Measurements from ENCODE around the gene RAMP3.

Gene RAMP3

GRCh38 chr7:45181286-45181960 lies 23.8 kb downstream of the RAMP3 start:
- no peak for DNase-seq

- no peak for DNase-seq
Observed at GRCh38 chr7:45181991-45182855, 24.6 kb downstream of the RAMP3 start.

DNA sequence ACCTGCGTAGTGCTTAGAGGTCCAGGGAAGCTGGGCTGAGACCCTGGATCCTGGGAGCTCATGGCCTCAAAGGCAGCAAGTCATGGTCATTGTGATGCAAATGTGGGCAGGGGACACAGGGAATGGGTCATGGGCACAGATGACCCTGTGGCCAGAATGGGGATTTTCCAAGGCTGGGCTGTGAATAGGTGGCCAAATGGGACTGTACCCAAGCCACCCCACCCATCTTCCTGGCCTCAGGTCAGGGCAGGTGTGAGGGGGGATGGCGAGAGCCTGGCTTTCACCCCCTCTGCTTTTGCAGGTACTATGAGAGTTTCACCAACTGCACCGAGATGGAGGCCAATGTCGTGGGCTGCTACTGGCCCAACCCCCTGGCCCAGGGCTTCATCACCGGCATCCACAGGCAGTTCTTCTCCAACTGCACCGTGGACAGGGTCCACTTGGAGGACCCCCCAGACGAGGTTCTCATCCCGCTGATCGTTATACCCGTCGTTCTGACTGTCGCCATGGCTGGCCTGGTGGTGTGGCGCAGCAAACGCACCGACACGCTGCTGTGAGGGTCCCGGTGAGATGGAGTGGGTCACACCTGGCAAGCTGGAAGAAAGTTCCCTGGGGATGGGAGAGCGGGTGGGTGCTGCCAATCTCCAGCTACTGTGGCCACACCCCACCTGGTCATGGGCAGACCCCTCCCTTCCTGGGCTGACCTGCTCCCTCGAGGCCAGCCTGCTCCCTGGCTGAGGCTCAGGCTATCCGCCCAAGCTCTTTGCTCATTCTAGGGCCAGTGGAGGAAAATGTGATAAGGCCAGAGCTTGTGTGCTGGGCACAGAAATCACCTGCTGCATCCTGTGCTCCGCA lies 25.5 kb downstream of the RAMP3 start:
- DNase-seq = no peak

DNA sequence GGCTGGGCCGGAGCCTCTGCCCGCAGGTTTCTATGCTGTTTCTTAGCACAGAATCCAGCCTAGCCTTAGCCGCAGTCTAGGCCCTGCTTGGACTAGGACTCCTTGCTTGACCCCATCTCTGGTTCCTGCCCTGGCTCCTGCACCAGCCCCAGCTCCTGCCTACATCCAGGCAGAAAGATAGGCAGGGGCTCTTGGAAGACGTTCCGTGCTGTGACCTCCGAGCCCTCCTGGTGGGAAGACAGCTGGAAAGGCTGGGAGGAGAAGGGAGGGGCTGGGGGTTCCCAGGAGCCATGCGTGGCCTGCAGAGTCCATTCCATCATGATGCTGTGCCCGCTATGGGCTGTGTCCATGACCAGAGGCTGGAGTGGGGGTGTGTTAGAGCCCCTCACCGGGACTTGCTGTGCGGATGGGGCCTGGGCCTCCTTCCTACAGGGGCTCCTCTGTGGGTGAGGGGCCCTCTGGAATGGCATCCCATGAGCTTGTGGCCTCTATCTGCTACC lies 26.2 kb downstream of the RAMP3 start:
- no peak for DNase-seq

- no peak for DNase-seq
Observed at GRCh38 chr7:45184326-45185027, 26.9 kb downstream of the RAMP3 start.

- DNase-seq = no peak
Observed at GRCh38 chr7:45185028-45185863, 27.7 kb downstream of the RAMP3 start.

DNA sequence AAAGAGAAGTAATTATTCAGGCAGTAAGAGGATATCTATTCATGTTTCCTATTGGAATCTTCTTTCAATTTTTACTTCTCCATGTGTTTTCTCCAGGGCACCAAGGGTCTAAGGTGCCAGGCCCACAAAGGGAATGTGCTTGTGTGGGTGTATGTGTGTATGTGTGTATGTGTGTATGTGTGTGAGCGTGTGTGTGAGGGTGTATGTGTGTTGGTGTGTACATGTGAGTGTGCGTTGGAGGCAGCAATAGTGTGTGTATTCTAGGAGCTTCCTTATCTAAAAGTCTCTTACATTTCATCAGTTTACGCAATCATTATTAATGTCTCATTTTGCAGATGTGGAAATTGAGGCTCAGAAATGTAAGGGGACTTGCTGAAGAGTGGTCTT lies 28.3 kb downstream of the RAMP3 start:
- no peak for DNase-seq

- no peak for DNase-seq
Observed at GRCh38 chr7:45186261-45186813, 28.7 kb downstream of the RAMP3 start.

DNA sequence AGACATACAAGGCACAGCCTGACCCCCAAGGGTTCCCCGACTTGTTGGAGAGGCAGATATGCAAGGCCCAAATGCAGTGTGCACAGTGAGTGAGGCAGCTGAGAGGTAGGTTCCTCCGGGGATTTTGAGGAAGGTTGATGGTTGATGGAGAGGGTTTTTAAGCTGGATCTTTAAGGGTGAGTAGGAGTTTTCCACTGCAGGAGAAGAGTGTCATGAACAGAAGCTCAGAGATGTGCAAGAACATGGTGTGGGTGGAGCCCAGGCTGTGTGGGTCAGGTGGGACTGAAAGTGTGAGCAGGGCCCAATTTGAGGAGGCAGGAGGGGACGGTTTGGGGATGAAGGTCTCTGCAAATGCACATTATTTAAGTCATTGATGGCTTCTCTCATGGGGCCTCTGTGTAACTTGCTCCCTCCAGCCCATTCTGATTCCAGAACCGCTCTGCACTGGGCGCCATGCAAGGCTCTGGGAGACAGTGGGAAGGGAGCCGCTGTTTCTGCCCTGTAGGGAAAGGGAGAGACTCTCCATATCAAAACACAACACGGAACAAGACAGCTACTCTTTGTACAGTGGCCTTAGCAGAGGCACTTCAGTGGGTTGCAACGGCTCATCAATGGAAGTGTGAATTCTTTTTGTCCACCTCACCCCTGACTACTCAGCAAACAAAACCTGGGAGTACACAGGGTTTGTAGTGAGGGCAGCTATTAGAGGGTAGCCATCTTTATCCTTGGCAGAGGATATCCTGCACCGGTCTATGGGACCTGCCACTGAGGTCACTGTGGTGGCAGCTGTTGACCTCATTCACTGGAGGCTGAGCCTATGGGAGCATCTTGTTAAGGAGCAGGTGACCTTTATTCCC lies 29.7 kb downstream of the RAMP3 start:
- no peak for DNase-seq

GRCh38 chr7:45187946-45188411 lies 30.4 kb downstream of the RAMP3 start:
- DNase-seq = no peak

- DNase-seq = no peak
Observed at GRCh38 chr7:45188736-45189135, 31.1 kb downstream of the RAMP3 start.

DNA sequence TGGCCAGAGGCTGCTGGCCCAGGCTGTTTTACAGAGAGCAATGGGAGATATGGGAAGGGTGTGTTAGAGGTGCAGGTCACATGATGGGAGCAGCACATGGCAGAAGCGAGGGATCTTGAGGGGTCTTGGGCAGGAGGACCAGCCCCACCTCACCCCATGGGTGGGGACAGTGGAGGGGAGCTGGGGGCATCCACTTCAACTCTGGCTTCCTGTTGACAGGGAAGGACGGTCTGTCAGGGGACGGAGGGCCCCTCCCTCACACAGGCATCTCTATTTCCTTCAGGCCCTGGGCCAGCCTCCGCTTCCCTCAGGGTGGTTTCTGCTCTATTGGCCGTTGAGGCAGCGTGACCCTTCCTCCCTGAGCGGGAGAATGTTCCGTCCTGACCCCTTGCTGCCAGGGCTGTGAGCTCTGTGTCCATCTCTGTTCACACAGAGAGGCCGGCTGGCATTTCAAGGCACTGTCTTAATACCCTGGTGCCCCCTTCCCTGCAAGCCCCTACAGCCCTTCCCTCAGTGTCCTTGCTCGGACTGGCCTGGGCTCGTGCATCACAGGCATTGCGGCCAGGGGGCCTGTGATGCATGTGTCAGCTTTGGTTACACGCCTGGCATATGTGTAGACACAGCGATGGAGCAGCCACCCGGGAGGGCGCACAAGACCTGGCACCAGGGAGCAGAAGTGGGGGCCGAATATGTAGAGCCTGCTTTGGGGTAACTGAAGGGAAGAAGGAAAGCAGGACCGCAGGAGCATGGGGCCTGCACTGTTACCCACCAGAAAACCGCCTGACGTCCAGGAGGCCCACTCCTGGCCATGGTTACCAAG lies 31.8 kb downstream of the RAMP3 start:
- no peak for DNase-seq

DNA sequence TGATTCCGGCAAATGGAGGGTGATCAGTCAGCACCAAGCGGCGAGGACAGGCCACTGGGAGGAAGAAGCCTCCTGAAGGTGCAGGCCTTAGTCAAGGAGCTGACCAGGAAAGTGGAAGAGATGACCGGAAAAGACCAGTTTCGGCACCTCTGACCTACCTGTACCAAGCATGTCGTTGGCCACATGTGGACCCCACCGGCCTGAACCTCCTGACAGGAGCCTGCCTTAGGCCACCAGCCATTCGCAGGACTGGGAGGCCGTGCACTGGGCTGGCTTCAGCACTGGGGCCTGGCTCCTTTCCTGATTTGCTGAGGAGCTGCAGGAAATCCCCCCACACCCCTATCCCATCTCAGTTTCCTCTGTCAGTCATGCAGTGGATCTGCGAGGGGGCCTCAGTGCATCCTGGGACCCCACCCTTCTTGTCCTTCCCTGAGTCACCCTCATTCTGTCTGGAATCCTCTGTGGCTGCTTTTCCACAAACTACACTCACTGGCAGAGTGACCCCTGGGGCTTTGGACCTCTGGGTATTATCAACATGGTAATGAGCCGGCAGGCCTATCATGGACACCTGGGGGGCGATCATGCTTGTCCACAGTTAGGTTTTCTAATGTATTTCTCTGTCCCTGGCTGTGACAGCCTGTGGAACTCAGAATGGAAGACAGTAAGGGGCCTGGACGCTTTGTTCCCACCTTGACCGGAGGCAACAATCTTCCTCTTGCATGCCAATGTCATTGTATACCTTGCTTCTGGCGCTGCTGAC lies 33.0 kb downstream of the RAMP3 start:
- no peak for DNase-seq

- DNase-seq = no peak
Observed at GRCh38 chr7:45191396-45191795, 33.8 kb downstream of the RAMP3 start.

- no peak for DNase-seq
Observed at GRCh38 chr7:45192621-45193041, 35.0 kb downstream of the RAMP3 start.

DNA sequence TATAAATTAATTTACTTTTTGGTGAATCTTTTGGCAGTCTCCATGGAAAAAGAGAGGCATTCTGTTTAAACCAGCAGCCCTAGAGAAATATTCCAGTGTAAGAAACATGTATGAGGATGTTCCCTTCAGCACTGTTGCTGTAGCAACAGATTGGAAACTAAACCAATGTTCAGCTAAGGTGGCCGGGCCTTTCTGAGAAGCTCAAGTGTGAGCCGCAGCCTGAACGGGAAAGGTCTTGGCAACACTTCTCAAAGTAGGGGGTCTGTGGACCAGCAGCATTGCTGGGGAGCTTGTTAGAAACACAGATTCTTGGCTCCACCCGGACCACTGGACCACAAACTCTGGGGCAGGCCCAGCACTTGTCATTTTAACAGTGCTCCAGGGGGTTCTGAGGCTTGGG lies 36.2 kb downstream of the RAMP3 start:
- no peak for DNase-seq

DNA sequence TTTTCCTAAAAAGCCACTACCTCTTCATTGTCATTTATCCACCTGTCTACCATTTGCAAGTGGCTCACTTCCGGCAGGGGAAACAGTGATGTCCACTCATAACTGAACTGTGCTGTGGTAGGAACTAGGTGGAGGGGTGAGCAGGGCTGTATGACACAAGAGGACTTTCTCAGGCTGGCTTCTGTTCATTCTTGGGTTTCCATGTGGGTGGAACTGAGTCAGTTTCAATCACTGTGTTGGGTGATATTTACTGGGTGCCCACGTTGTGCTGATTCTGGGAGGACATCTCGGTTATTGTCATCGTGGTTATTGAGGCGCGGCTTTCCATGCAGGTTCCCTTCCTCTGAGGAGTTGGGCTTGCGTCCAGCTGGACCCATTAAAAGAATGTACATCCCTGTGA lies 38.8 kb downstream of the RAMP3 start:
- DNase-seq = no peak

- no peak for DNase-seq
Observed at GRCh38 chr7:45197461-45197860, 39.9 kb downstream of the RAMP3 start.

GRCh38 chr7:45198986-45199385 lies 41.4 kb downstream of the RAMP3 start:
- DNase-seq = no peak
